Mammary epithelial cell (primary cell): Measurements from ENCODE around the gene CMAS.
"Not testable (repeated sequence)": the region's sequence is repeated elsewhere in the genome, so short reads cannot be mapped to it uniquely, and the experiment has no call there.

Experiments used
- EZH2 ChIP-seq: IDR thresholded peaks from 2 replicates; pipeline ENCODE4 v1.6.1; 2012; ENCODE audit warnings: low read length, inconsistent platforms, borderline replicate concordance
- TF ChIP-seq, protein P1 (sequence below), 2 donors: IDR thresholded peaks in 1 of 2; conservative IDR thresholded peaks in 1 of 2; 2 replicates each; pipeline ENCODE4 v1.5.1; 2011 to 2012; ENCODE audit warnings: inconsistent platforms in 2 of 2, low read length in 2 of 2, mild to moderate bottlenecking in 2 of 2, control low read depth in 1 of 2, low read depth in 1 of 2; ENCODE audit not compliant: insufficient read depth in 1 of 2; ENCODE audit errors: extremely low read depth in 1 of 2

DNA sequence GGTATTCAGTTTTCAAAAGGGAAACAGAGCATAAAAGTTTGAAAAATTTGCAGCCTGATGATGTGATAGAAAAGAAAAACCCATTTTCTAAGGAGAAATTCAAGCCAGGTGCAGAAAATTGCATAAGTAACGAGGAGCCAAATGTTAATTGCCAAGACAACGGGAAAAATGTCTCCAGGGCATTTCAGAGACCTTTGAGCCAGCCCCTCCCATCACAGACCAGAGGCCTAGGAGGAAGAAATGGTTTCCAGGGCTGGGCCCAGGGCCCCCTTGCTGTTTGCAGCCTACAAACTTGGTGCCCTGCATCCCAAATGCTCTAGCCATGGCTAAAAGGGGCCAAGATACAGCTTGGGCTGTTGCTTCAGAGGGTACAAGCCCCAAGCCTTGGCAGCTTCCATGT, 38.2 kb upstream of the CMAS start:
- TF ChIP-seq, protein P1, sequence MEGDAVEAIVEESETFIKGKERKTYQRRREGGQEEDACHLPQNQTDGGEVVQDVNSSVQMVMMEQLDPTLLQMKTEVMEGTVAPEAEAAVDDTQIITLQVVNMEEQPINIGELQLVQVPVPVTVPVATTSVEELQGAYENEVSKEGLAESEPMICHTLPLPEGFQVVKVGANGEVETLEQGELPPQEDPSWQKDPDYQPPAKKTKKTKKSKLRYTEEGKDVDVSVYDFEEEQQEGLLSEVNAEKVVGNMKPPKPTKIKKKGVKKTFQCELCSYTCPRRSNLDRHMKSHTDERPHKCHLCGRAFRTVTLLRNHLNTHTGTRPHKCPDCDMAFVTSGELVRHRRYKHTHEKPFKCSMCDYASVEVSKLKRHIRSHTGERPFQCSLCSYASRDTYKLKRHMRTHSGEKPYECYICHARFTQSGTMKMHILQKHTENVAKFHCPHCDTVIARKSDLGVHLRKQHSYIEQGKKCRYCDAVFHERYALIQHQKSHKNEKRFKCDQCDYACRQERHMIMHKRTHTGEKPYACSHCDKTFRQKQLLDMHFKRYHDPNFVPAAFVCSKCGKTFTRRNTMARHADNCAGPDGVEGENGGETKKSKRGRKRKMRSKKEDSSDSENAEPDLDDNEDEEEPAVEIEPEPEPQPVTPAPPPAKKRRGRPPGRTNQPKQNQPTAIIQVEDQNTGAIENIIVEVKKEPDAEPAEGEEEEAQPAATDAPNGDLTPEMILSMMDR (conservative IDR thresholded peaks at IDR 0.05 in 1 of 2, IDR thresholded peaks at IDR 0.05 in 1 of 2; ENCODE audit: extremely low read depth in 1 of 2, insufficient read depth in 1 of 2, low read depth in 1 of 2, low read length in 2 of 2): not testable (repeated sequence)
- not testable (repeated sequence) for TF ChIP-seq EZH2
